Pancreas (tissue), 10 donors: Measurements from ENCODE around the gene HSPA12A. TPM values are rescaled to one million over a fixed set of nuclear protein-coding genes. Genes with fewer than 3 reads are reported as not detected.

ENCODE experiments used
- ATAC-seq, 4 donors: fragments of 200-7000 bp; cut with Tn5 transposase; one replicate each; pipeline versions ENCODE4 v1.8.0 to v1.9.1; 2020; ENCODE audit warnings: mild to moderate bottlenecking in 4 of 4, moderate library complexity in 4 of 4
- DNase-seq, 6 donors: peaks; one replicate each; pipeline ENCODE4 v3.0.0-alpha.2; 2020
- FAIRE-seq: peaks from 2 replicates; lab custom pipeline; 2012; peaks lifted over from hg19 to GRCh38; lab: Jason Lieb, UNC
- H3K27ac ChIP-seq, 4 donors: fragments of 200-600 bp; sonication (generic); 1 replicate in 3 of 4; 2 replicates in 1 of 4; pipeline versions ENCODE4 v1.5.0 to v1.8.0; 2020
- H3K27me3 ChIP-seq, 4 donors: fragments of 200-600 bp; one replicate each; pipeline ENCODE4 v1.8.0; 2021
- H3K36me3 ChIP-seq, 3 donors: fragments of 200-600 bp; sonication (generic) in 1 of 3; one replicate each; pipeline versions ENCODE4 v1.5.0 to v1.8.0; 2020 to 2021
- H3K4me1 ChIP-seq, 3 donors: fragments of 200-600 bp; one replicate each; pipeline ENCODE4 v1.8.0; 2021
- H3K4me3 ChIP-seq, 4 donors: fragments of 200-600 bp; sonication (generic) in 2 of 4; one replicate each; pipeline versions ENCODE4 v1.5.0 to v1.8.0; 2020 to 2021
- H3K9me3 ChIP-seq, 4 donors: fragments of 200-600 bp; one replicate each; pipeline ENCODE4 v1.8.0; 2021
- WGBS, 2 donors: extraction: QIAGEN DNeasy Blood & Tissue Kit; methylation state at CpG; one replicate each; pipeline ENCODE4 v1.1.7; 2013; 5-methylcytosine and 5-hydroxymethylcytosine counted together
- intact Hi-C, 3 donors: fragments of 100-400 bp; cut with DNase I; formaldehyde crosslinking; loops; one replicate each; pipeline versions ENCODE4 v1.11.1 to v1.14.2; 2022
- polyA plus RNA-seq, 2 donors: library from polyadenylated mRNA; stranded (reverse); fragments of 200-250 nt; gene quantifications; one replicate each; pipeline ENCODE4 v1.2.3, GENCODE V29; 2013
- total RNA-seq, 6 donors: library from RNA; stranded (reverse); fragmentation: NEBNext Ultra II Directional in 4 of 6; extraction: Animal tissue kit (Norgen Biotek cat#: 25700) in 4 of 6; gene quantifications; one replicate each; pipeline versions ENCODE4 v1.2.1 to v1.2.4, GENCODE V29; 2021 to 2023
- TF ChIP-seq, protein P1 (sequence below), 4 donors: fragments of 200-600 bp; sonication (generic) in 3 of 4; IDR thresholded peaks; one replicate each; pipeline versions ENCODE4 v1.5.0 to v1.8.0; 2021; ENCODE audit warnings: antibody characterized with exemption in 4 of 4
- donor health status: healthy with polysubstance abuse.
- donor health status: DM: no; HTN: no; CAD: no; lungs with moderate emphysema.
- donor health status: DM: no; HTN: no; CAD: no.
- donor health status: control.
- donor health status: control.
- donor health status: Bipolar disorder and iron deficiency.
- donor health status: DM: yes; HTN: yes; CAD: no.
- donor health status: DM: no; HTN: no; CAD: no.
- donor health status: DM: no; HTN: no; CAD: no.
- donor health status: DM: yes; HTN: yes; CAD: no.

Gene HSPA12A
- total and polyA plus RNA-seq, 8 donors, result 2.7 to 8.2 (median 4.0) TPM

DNA sequence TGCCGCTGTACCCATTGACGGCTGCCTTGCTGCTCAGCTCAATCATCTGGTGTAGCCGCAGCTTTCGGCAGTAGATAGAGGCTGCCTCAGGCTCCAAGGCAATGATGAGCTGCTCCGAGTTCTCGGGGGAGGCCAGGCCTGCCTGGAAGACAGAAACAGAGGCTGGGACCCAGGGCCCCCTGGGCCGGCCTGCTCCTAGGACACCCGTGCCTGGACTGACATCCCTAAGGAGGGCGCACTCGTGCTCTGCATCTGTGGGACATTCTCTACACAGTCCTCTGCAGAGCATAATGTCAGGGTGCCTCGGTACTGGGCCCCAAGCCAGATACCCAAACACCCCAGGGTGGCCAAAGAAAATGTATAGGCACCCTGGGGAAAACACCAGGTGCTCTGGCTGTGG, 58.5 kb downstream of the HSPA12A start:
- Histone ChIP-seq H3K36me3 (no peaks in the 10 kb centered on the region), H3K4me1 (no peaks in the 10 kb centered on the region), H3K4me3 (no peak overlapping the region), H3K27me3 (no peaks in the 10 kb centered on the region), H3K9me3 (no peaks in the 10 kb centered on the region), H3K27ac (no peak overlapping the region)
- no peak for ATAC-seq
- intact Hi-C loops, result loop anchor here in 2 of 3 donors (2.0 to 5.0 kb wide), 2 partner anchors 101 to 103 kb away; no protein-coding TSS in a partner anchor
- WGBS, 2 donors, result 92 to 96% methylated on average over 11 of the region's 11 CpGs
- no peak for FAIRE-seq
- DNase-seq, result no peak
- TF ChIP-seq, protein P1, sequence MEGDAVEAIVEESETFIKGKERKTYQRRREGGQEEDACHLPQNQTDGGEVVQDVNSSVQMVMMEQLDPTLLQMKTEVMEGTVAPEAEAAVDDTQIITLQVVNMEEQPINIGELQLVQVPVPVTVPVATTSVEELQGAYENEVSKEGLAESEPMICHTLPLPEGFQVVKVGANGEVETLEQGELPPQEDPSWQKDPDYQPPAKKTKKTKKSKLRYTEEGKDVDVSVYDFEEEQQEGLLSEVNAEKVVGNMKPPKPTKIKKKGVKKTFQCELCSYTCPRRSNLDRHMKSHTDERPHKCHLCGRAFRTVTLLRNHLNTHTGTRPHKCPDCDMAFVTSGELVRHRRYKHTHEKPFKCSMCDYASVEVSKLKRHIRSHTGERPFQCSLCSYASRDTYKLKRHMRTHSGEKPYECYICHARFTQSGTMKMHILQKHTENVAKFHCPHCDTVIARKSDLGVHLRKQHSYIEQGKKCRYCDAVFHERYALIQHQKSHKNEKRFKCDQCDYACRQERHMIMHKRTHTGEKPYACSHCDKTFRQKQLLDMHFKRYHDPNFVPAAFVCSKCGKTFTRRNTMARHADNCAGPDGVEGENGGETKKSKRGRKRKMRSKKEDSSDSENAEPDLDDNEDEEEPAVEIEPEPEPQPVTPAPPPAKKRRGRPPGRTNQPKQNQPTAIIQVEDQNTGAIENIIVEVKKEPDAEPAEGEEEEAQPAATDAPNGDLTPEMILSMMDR (IDR thresholded peaks at IDR 0.05), result no peak

GRCh38 chr10:116683166-116683565, 59.2 kb downstream of the HSPA12A start:
- whole genome bisulfite sequencing, 2 donors, result 80 to 85% methylated on average over 9 of the region's 9 CpGs
- no peak for FAIRE-seq
- Histone ChIP-seq H3K4me3 (no peak overlapping the region), H3K9me3 (no peaks in the 10 kb centered on the region), H3K27me3 (no peaks in the 10 kb centered on the region), H3K36me3 (no peaks in the 10 kb centered on the region), H3K4me1 (no peaks in the 10 kb centered on the region), H3K27ac (no peak overlapping the region)
- TF ChIP-seq, protein P1 (IDR thresholded peaks at IDR 0.05), result no peak
- intact Hi-C loops, result loop anchor here in 2 of 3 donors (2.0 to 5.0 kb wide), 2 partner anchors 102 to 104 kb away; no protein-coding TSS in a partner anchor
- no peak for ATAC-seq
- no peak for DNase-seq

DNA sequence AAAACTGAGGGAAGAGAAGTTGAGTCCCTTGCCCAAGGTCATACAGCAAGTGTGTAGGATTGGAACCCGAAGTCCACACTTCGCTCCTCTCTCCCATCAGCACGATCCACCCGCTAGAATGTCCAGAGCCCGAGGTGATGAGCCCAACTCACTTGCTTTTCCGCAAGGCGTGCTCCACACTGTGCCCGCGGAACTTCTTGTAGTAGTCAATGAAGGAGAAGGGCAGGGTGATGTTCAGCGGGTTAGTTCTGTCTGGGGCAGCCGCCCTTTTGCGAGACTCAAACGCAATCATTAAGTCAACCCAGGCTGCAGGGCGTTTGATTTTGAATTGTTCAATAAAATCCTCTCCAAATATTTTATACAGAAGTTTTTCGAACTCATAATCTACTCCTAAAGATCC, 63.0 kb downstream of the HSPA12A start:
- 94 to 95% methylated on average over 15 of the region's 15 CpGs for WGBS, 2 donors
- H3K36me3 ChIP-seq, result no peaks in the 10 kb centered on the region
- no peaks in the 10 kb centered on the region for H3K9me3 ChIP-seq
- FAIRE-seq (no peak), ATAC-seq (no peak), DNase-seq (peak in 1 of 6 donors; percentile 26)
- no peaks in the 10 kb centered on the region for H3K4me1 ChIP-seq
- no peaks in the 10 kb centered on the region for H3K27me3 ChIP-seq
- H3K27ac ChIP-seq, result no peak overlapping the region
- TF ChIP-seq, protein P1 (IDR thresholded peaks at IDR 0.05), result no peak
- H3K4me3 ChIP-seq, result no peak overlapping the region
- intact Hi-C loops, result no loop called here

GRCh38 chr10:116676633-116677032, 65.7 kb downstream of the HSPA12A start:
- no peaks in the 10 kb centered on the region for H3K27me3 ChIP-seq
- ATAC-seq (no peak), DNase-seq (no peak), FAIRE-seq (no peak)
- no peaks in the 10 kb centered on the region for H3K9me3 ChIP-seq
- WGBS, 2 donors, result 80 to 84% methylated on average over 8 of the region's 8 CpGs
- H3K27ac ChIP-seq, result no peak overlapping the region
- H3K4me3 ChIP-seq, result no peak overlapping the region
- no peaks in the 10 kb centered on the region for H3K36me3 ChIP-seq
- intact Hi-C loops, result no loop called here
- TF ChIP-seq, protein P1 (IDR thresholded peaks at IDR 0.05), result no peak
- no peaks in the 10 kb centered on the region for H3K4me1 ChIP-seq

DNA sequence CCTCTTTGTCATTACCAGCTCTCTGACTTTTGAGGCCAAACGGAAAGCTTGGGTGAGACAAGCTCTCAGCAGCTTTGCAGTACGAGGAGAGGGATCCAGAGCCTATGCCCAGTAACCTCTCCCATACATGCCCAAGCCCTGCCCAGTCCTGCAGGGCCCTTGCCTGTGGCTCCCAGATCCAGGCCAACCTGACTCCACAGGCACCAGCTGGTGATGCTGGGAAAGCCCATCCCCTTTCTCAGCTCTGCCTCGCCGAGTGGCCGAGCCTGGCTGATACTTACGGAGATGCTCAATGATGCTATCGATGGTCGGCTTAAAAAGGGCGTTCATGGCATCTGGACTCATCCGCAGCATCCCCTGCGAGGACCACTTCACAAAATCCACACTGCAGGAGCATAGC, 66.2 kb downstream of the HSPA12A start:
- H3K27me3 ChIP-seq, result no peaks in the 10 kb centered on the region
- no peak for ATAC-seq
- 93 to 97% methylated on average over 11 of the region's 11 CpGs for WGBS, 2 donors

More for the DNA sequence above, 66.2 kb downstream of the HSPA12A start:
- FAIRE-seq (no peak), DNase-seq (peak in 1 of 6 donors; percentile 36)
- Histone ChIP-seq H3K36me3 (no peaks in the 10 kb centered on the region), H3K4me3 (no peak overlapping the region), H3K27ac (no peak overlapping the region), H3K4me1 (no peaks in the 10 kb centered on the region), H3K9me3 (no peaks in the 10 kb centered on the region)
- intact Hi-C loops, result no loop called here
- TF ChIP-seq, protein P1 (IDR thresholded peaks at IDR 0.05), result no peak
